Karpas-422 (cell line): ENCODE data around the gene CROCC. TPM values are rescaled to one million over a fixed set of nuclear protein-coding genes. Genes with fewer than 3 reads are reported as not detected.

Source experiments
- DNase-seq: peaks from one replicate; pipeline ENCODE4 v3.0.0-alpha.2; 2015
- H2AFZ ChIP-seq: fragments of 200-600 bp; sonication (generic); 2 replicates; pipeline ENCODE4 v1.6.1; 2014; ENCODE audit warnings: antibody characterized with exemption, low read length, mixed read lengths
- H3K27ac ChIP-seq: fragments of 200-600 bp; sonication (generic); 2 replicates; pipeline ENCODE4 v1.5.1; 2014; ENCODE audit warnings: mild to moderate bottlenecking, low read length, moderate library complexity
- H3K27me3 ChIP-seq: fragments of 200-600 bp; sonication (generic); 2 replicates; pipeline ENCODE4 v1.6.1; 2014; ENCODE audit warnings: low read length, mixed read lengths
- H3K36me3 ChIP-seq: fragments of 200-600 bp; sonication (generic); 2 replicates; pipeline ENCODE4 v1.6.1; 2014; ENCODE audit warnings: low read length, mixed read lengths; ENCODE audit not compliant: insufficient read depth
- H3K4me1 ChIP-seq: fragments of 200-600 bp; sonication (generic); 2 replicates; pipeline ENCODE4 v1.6.1; 2014; ENCODE audit warnings: mild to moderate bottlenecking, low read length, mixed read lengths
- H3K4me2 ChIP-seq: fragments of 200-600 bp; sonication (generic); 2 replicates; pipeline ENCODE4 v1.6.1; 2014; ENCODE audit warnings: low read length, low read depth, mild to moderate bottlenecking; ENCODE audit not compliant: poor library complexity, severe bottlenecking
- H3K4me3 ChIP-seq: fragments of 200-600 bp; sonication (generic); 2 replicates; pipeline ENCODE4 v1.5.1; 2014; ENCODE audit warnings: mild to moderate bottlenecking, antibody characterized with exemption, low read length, mixed read lengths
- H3K79me2 ChIP-seq: fragments of 200-600 bp; sonication (generic); 2 replicates; pipeline ENCODE4 v1.6.1; 2014; ENCODE audit warnings: mild to moderate bottlenecking, low read length, mixed read lengths
- H3K9ac ChIP-seq: fragments of 200-600 bp; sonication (generic); 2 replicates; pipeline ENCODE4 v1.6.0; 2014; ENCODE audit warnings: low read length
- H3K9me2 ChIP-seq: fragments of 200-600 bp; sonication (generic), shearing (Covaris generic); replicated peaks from 2 replicates; pipeline ENCODE4 v1.6.0; 2014; ENCODE audit warnings: mild to moderate bottlenecking, low read length, moderate library complexity; ENCODE audit not compliant: insufficient read depth
- H3K9me3 ChIP-seq: fragments of 300-700, 200-600 bp; sonication (generic); 2 replicates; pipeline ENCODE4 v1.6.1; 2014; ENCODE audit warnings: low read length, mixed read lengths
- H4K20me1 ChIP-seq: fragments of 200-600 bp; sonication (generic); 2 replicates; pipeline ENCODE4 v1.6.1; 2014; ENCODE audit warnings: mild to moderate bottlenecking, antibody characterized with exemption, low read length, low read depth; ENCODE audit not compliant: insufficient read depth
- total RNA-seq: library from RNA; depleted of rRNA; stranded (reverse); fragments of >200 nt; shearing (Covaris generic); gene quantifications from 2 replicates; pipeline ENCODE4 v1.2.3, GENCODE V29; 2014; ENCODE audit warnings: low replicate concordance

The CROCC gene
- total RNA-seq, 1 experiment from 2014 or later, result 12.1 TPM

DNA sequence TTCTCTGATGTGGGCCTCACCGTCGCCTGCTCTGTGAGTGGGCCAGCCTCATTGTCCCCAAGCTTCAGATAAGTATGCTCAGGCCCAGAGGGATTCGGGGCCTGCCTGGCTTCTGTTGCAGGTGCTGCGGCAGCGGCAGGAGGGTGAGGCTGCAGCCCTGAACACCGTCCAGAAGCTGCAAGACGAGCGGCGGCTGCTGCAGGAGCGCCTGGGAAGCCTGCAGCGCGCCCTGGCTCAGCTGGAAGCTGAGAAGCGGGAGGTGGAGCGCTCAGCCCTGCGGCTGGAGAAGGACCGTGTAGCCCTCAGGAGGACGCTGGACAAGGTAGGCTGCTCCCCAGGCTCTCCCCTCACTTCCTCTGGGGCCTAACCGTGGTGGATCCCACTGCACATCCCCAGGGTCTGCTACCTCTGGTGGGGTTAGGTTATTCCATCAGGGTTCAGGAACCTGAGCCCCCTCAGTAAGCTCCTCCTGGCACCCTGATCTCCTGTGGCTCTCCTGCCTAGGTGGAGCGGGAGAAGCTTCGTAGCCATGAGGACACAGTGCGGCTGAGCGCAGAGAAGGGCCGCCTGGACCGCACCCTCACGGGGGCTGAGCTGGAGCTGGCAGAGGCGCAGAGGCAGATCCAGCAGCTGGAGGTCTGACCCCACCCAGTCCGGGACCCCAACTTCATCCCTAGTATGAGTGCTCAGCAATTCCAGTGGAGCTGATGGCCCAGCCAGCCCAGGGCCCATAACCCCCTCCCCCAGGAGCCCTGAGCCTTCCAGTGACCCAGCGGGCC is 48.6 kb downstream of the CROCC start:
- Histone ChIP-seq H3K79me2 (no peaks in the 10 kb centered on the region), H4K20me1 (no peaks in the 10 kb centered on the region), H3K4me2 (no peak overlapping the region)

DNA sequence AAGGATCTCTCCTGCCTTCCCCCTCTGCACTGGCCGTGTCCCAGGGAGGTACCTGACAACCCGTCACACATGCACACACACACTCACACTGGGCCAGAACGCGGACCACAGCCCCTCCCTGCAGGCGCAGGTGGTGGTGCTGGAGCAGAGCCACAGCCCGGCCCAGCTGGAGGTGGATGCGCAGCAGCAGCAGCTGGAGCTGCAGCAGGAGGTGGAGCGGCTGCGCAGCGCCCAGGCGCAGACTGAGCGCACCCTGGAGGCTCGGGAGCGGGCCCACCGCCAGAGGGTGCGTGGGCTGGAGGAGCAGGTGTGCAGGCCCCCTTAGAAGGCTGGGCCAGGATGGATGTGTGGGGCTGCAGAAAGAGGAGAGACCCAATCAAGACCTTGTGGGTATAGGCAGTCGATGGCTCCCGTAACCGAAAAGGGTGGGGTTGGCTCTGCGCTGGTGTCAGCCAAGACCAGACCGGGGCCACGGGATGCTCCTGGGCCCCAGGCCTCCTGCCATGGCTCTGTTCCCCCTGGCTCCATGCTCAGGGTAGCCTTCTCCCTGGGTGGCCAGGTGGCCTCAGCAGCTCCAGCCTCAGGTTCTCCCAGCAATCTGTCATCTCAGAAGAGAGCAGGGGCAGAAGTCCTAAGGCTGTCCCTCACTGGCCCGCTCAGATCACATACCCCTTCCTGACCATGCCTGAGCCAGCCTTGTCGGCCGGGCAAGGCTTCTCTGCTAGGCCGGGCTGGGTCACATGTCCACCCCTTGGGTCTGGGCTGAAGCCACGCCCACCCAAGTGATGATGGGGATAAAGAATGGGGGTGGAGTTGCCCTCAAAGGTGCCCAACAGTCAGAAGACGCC is 49.8 kb downstream of the CROCC start:
- Histone ChIP-seq H3K79me2 (no peaks in the 10 kb centered on the region), H3K27ac (no peak overlapping the region), H3K27me3 (no peaks in the 10 kb centered on the region), H3K4me2 (no peak overlapping the region), H3K9me2 (no peaks in the 10 kb centered on the region), H3K4me1 (no peaks in the 10 kb centered on the region), H4K20me1 (no peaks in the 10 kb centered on the region), H3K36me3 (no peaks in the 10 kb centered on the region), H3K9ac (no peak overlapping the region), H3K4me3 (no peak overlapping the region), H2AFZ (no peak overlapping the region), H3K9me3 (no peaks in the 10 kb centered on the region)
- DNase-seq, result no peak

More for the DNA sequence above, 48.6 kb downstream of the CROCC start:
- H3K27me3 ChIP-seq, result no peaks in the 10 kb centered on the region
- H2AFZ ChIP-seq, result no peak overlapping the region
- H3K36me3 ChIP-seq, result no peaks in the 10 kb centered on the region
- H3K27ac ChIP-seq, result no peak overlapping the region
- H3K9ac ChIP-seq, result no peak overlapping the region
- no peak overlapping the region for H3K4me3 ChIP-seq
- DNase-seq, result no peak
- no peaks in the 10 kb centered on the region for H3K9me2 ChIP-seq
- H3K4me1 ChIP-seq, result no peaks in the 10 kb centered on the region
- no peaks in the 10 kb centered on the region for H3K9me3 ChIP-seq

DNA sequence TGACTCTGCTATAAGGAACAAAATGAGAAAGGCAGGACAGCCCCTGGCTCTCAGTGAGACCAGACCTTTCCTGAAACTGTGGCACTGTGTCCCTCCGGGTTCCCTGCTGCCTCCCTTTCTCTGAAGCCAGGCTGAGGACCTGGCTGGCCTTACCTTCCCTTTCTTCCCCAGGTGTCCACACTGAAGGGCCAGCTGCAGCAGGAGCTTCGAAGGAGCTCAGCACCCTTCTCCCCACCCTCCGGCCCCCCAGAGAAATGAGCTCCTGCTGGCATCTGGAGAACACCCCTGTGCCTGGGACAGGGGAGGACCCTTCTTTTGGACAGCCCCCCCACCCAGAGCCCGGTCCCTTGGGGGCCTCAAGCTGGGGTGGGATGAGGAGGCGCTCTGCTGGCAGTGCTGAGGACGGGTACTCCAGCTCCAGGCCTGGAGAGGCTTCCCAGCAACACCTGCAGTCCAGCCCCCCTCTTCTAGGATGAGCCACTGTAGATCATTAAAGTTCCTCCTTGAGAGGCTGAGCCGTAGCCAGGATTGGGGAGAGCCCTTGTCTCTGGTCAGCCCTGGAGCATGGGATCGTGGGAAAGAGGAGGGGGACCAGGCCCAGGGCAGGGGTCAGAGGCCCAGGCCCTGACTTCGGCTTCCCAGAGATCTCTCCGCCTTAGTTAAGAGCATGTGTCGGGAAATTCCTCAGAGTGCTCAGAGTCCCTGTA is 50.6 kb downstream of the CROCC start:
- no peak overlapping the region for H3K27ac ChIP-seq
- no peak overlapping the region for H2AFZ ChIP-seq
- H3K36me3 ChIP-seq, result no peaks in the 10 kb centered on the region
- no peaks in the 10 kb centered on the region for H4K20me1 ChIP-seq
- no peaks in the 10 kb centered on the region for H3K4me1 ChIP-seq
- DNase-seq, result no peak
- no peak overlapping the region for H3K4me3 ChIP-seq
- H3K4me2 ChIP-seq, result no peak overlapping the region
- no peaks in the 10 kb centered on the region for H3K79me2 ChIP-seq
- H3K27me3 ChIP-seq, result no peaks in the 10 kb centered on the region
- no peaks in the 10 kb centered on the region for H3K9me2 ChIP-seq
- H3K9ac ChIP-seq, result no peak overlapping the region
- H3K9me3 ChIP-seq, result no peaks in the 10 kb centered on the region

DNA sequence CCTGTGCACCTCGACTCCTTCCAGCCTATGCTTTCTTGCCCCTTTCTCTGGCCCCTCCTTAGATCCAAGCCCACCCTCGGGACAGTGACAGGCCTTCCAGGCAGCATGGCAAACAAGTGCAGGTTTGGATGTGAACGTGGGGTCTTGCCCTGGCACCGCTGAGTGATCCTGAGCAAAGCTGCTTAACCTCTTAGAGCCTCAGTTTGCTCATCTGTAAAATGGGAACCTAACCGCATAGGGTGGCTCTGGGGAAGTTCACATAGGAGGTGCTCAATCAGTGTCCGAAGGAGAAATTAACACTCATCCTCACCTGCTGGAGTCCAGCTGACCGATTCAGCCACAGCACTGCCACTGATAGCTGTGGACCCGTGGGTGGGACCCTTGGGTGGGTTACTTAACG is 51.5 kb downstream of the CROCC start:
- no peak overlapping the region for H3K4me3 ChIP-seq
- H3K9me3 ChIP-seq, result no peaks in the 10 kb centered on the region
- no peaks in the 10 kb centered on the region for H3K79me2 ChIP-seq
- no peaks in the 10 kb centered on the region for H4K20me1 ChIP-seq
- H3K4me2 ChIP-seq, result no peak overlapping the region
- H3K9me2 ChIP-seq, result no peaks in the 10 kb centered on the region
- H3K4me1 ChIP-seq, result no peaks in the 10 kb centered on the region
- DNase-seq, result no peak
- no peak overlapping the region for H3K27ac ChIP-seq
- H3K36me3 ChIP-seq, result no peaks in the 10 kb centered on the region
- H2AFZ ChIP-seq, result no peak overlapping the region
- no peak overlapping the region for H3K9ac ChIP-seq
- H3K27me3 ChIP-seq, result no peaks in the 10 kb centered on the region

DNA sequence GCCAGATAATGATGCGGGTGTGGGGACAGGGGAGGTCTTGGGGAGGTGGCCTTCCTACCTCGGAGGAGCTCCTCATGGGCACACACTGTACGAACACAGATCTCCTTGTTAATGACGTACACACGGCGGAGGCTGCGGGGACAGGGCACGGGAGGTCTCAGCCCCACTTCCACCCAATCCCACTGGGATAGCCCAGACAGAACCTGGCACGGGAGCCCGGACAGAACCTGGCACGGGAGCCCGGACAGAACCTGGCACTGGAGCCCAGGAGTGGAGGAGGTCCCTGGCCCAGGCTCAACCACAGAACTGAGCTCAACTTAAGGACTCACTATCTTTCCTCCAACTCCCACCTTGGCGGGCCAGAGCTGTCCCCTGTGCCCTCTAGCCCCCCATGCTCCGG is 53.5 kb downstream of the CROCC start:
- Histone ChIP-seq H2AFZ (no peak overlapping the region), H3K9ac (no peak overlapping the region), H3K27ac (no peak overlapping the region), H3K27me3 (no peaks in the 10 kb centered on the region), H3K79me2 (no peaks in the 10 kb centered on the region), H3K4me2 (no peak overlapping the region), H3K4me3 (no peak overlapping the region), H3K4me1 (no peaks in the 10 kb centered on the region), H4K20me1 (no peaks in the 10 kb centered on the region), H3K36me3 (no peaks in the 10 kb centered on the region), H3K9me2 (no peaks in the 10 kb centered on the region), H3K9me3 (no peaks in the 10 kb centered on the region)
- DNase-seq, result no peak

DNA sequence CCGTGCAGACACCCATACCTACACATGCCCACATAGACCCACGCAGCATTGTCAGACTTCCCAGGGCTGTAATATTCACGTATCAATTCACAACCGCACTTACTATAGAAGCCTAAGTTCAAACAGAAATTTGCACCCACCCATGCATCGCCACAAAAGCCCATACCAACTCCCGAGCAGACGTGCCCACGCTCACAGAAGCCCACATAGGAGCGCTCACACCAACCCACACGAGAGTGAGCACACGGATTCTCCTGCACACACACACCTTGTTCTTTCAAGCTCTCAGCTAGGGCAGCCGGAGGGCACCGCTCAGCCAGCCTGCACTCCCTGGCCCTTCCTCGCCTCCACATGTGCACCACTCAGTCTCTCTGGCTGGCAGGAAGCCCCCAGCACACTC is 54.1 kb downstream of the CROCC start:
- no peak for DNase-seq
- Histone ChIP-seq H3K9me3 (no peaks in the 10 kb centered on the region), H3K9me2 (no peaks in the 10 kb centered on the region), H3K27me3 (no peaks in the 10 kb centered on the region), H3K4me2 (no peak overlapping the region), H2AFZ (no peak overlapping the region), H3K27ac (no peak overlapping the region), H3K4me1 (no peaks in the 10 kb centered on the region), H3K9ac (no peak overlapping the region), H3K36me3 (no peaks in the 10 kb centered on the region), H3K79me2 (no peaks in the 10 kb centered on the region), H3K4me3 (no peak overlapping the region), H4K20me1 (no peaks in the 10 kb centered on the region)

DNA sequence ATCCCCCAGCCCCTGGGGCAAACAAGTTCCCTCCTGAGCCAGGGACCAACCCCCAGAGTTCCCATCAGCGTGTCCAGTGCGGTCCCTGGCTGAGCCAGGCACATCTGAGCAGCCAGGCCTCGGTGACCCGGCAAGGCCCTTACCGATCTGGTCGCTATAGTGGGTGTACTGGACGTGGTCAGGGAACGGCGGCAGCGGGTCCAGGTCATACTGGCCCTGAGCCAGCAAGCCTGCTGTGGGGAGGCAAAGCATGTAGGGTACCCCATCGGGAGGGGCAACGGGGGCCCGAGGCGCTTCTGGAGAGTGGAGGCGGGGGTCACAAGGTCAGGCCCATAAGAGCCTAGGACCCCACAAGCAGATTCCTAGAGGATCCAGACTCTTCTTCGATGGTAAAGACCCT is 55.2 kb downstream of the CROCC start:
- Histone ChIP-seq H2AFZ (no peak overlapping the region), H3K4me3 (no peak overlapping the region), H3K27me3 (no peaks in the 10 kb centered on the region), H3K9me3 (no peaks in the 10 kb centered on the region), H3K4me2 (no peak overlapping the region), H3K4me1 (no peaks in the 10 kb centered on the region), H4K20me1 (no peaks in the 10 kb centered on the region), H3K27ac (no peak overlapping the region), H3K9me2 (no peaks in the 10 kb centered on the region), H3K9ac (no peak overlapping the region), H3K36me3 (no peaks in the 10 kb centered on the region), H3K79me2 (no peaks in the 10 kb centered on the region)
- no peak for DNase-seq

DNA sequence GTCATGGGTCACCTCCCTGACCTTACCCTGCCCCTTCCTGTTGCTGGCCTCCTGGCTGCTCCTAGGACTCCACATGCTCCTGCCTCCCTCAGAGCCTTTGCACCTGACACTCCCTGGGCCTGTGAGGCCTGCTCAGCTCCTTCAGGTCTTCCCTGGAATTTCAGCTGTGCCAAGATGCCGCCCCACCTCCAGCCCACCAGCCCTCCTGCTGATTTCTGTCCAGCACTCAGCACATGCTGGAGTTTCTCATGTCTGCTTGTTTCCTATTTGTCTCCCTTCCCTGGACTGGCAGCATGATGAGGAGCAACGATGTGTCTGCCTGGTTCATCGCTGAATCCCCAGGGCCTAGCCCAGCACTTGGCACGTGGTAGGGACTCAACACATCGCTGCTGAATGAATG is 55.6 kb downstream of the CROCC start:
- Histone ChIP-seq H3K36me3 (no peaks in the 10 kb centered on the region), H3K27me3 (no peaks in the 10 kb centered on the region), H4K20me1 (no peaks in the 10 kb centered on the region), H3K9me2 (no peaks in the 10 kb centered on the region), H3K4me3 (no peak overlapping the region), H3K79me2 (no peaks in the 10 kb centered on the region), H3K4me2 (no peak overlapping the region), H3K9ac (no peak overlapping the region), H3K27ac (no peak overlapping the region), H2AFZ (no peak overlapping the region), H3K4me1 (no peaks in the 10 kb centered on the region), H3K9me3 (no peaks in the 10 kb centered on the region)
- DNase-seq, result no peak
